ENCODE measurements around the gene ETV7.
"Not testable (repeated sequence)": the region's sequence is repeated elsewhere in the genome, so short reads cannot be mapped to it uniquely, and the experiment has no call there.

The ETV7 gene

DNA sequence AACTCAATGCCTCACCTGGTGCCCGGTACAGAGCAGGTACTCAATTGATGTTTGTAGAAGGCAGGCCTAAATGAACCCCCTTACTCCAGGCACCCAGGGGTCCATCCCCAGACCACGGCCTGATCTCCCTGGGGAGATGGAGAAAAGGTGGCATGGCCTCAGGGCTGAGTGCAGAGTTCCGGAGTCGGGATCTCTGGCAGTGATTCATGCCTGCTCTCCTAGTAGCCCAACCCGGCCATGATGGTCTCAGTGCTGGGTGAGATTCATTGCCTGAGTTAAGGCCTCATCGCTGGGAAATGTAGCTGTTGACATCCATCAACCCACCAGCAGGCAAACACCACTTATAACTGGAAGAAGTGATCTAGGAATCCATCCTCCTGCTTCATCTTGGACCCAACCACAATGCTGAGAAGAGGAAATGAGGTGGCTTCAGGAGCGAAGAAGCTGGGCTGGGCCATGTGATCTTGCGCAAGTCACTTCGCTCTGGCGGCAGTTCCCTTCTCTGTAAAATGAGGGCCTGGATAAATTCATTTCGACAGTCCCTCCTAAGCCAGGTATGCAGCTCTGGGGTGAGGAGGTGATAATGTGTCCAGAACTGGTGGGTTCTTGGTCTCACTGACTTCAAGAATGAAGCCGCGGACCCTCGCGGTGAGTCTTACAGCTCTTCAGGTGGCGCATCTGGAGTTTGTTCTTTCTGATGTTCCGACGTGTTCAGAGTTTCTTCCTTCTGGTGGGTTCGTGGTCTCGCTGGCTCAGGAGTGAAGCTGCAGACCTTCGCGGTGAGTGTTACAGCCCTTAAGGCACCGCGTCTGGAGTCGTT lies 24.7 kb downstream of the ETV7 start:
- no peak for DNase-seq

DNA sequence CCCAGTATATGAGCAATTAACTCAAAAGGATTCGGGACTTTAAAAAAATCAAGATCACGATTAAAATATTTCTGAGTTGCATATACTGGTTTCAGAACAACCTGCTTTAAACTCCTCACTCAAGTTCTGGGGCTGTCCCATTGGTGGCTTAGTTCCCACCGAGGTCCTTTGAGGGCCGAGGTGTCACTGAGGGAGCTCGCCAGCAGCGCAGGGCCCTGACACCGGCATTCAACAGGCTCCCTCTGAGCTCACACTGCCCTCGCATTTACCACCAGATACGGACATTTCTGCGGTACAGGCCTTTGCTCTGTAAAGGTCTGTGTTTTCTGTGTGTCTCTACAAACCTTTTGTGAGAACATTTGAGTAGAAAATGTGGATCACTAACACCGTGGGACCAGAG lies 26.4 kb downstream of the ETV7 start:
- DNase-seq = no peak

DNA sequence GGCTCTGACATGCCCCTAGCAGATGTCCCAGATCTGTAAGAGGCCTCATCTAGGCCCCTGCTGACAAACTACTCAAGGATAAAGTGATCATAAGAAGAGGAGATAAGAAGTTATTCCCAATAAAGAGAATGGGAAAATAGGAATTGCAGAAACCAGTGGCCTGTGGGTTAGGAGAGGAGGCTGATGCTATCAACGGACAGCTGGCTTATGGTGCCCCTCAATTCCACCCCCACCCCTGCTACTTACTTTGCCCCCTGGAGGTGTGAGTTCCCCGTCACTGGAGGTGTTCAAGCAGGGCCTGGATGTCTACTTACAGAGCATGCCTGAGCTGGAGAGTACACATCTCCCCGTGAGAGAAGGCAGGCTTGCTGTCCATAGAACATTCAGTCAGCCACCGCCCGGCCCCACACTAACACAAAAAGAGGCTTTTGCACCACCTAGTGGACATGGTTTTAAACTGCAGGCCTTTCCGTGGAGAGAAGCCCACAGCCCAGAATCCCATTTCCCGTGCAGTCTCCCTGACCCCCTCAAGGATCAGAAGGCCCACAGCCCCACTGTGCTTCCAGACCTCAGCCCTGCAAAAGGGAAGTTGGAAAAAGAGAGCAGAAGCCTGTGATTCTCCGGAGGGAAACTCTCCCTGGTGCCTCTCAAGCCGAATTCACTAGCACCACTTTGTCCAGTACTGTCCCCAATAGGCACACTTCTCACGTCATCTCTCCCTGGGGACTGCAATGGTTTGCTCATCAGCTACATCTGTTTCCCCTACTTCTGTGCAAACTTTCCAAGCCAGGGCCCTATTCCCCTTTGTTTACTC lies 27.0 kb downstream of the ETV7 start:
- DNase-seq = peak; percentile 70 to 73

DNA sequence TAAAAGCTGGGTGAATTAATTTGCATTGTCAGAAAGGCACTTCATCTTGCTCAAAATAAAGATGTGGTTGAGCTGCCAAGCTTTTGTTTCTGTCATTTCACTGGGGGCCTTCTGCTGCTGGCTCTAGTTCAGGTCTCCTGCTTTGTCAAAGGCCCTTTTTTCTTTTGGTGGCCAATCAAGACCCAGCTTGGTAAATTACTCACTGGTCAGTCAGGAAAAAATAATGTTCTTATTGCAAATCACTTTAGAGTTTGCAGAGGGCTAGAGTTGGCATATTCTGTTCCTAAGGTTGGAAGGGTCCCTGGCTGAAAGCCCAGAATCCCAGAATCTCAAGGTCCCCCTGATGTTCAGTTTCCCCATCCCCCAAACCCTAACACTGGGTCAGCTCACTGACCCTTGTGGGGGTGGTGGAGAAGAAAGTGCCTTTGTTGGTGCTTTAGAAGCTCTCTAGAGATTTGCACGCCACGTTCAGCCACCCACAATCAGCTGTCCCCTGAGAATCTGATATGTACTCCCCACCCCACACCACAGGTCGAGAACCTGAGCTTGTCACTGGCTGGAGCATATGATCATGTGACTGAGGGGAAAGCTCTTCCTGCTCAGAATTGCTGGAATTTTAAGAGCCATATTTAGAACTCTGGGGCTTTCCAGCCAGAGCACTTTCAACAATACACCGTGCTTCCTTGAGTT lies 29.1 kb downstream of the ETV7 start:
- no peak for DNase-seq

DNA sequence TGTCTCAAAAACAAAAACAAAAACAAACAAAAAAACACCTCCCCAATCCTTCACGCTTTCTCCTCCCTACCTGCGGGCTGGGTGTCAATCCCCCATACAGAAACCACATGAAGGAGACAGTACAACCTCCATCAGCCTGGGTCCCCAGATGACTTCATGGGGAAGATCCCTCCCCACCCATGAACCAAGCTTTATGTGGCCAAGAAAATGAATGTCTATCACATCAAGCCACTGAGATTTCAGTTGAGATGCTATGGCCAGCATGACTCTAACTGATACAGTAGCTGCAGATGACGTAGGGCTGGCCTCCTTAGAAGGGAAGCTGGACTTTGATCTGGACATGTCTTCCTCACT lies 29.6 kb downstream of the ETV7 start:
- no peak for DNase-seq

DNA sequence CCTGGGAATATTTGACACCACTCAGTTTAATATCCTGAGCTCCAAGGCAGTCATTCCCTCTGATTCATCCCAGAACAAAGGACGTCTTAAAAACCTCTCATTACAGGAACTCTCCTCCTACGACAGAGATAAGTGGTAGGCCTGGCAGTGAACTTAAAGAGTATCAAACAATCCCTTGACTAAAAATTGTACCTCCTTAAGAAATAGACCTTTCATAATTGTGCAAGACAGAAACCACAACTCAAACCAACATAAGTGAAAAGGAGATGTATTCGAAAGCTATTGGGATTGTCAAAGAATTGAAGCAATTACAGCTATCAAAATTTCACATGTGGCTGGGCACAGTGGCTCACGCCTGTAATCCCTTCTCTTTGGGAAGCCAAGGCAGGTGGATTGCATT lies 31.6 kb downstream of the ETV7 start:
- no peak for DNase-seq

DNA sequence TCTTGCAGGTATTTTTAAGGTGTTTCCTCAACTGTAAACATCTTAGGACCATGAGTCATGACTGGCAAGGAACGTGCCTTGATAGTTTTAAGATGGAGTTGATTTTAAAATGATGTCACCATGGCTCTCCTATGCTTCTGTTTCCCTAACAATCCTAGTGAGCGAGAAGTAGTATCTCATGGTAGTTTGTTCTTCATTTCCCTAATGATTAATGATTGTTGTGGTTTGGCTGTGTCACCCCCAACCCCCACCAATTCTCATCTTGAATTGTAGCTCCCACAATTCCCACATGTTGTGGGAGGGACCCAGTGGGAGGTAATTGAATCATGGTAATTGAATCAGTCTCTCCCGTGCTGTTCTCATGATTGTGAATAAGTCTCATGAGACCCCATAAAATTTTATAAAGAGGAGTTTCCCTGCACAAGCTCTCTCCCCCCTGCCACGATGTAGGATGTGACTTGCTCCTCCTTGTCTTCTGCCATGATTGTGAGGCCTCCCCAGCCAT lies 34.0 kb downstream of the ETV7 start:
- DNase-seq = no peak

DNA sequence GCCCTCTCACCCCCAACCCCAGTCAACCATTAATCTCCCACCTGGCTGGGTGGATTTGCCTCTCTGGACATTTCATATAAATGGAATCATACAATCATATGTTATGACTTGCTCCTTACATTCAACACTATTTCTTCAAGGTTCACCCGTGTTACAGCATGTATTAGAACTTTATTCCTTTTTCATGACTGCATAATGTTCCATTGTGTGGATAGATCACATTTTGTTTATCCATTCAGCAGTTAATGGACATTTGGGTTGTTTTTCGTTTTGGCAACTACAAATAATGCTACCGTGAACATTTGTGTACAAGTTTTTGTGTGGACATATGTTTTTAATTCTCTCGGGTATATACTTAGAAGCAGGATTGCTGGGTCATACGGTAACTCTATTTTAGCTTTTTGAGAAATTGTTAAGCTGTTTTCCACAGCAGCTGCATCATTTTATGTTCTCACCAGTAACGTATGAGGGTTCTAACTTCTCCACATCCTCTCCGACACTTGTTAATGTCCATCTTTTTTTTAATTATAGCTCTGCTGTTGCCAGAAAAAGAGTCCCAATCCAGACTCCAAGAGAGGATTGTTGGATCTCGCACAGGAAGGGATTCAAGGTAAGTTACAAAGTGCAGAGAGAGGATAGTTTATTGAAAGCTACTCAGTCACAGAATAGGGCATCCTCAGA lies 34.9 kb downstream of the ETV7 start:
- no peak for DNase-seq

DNA sequence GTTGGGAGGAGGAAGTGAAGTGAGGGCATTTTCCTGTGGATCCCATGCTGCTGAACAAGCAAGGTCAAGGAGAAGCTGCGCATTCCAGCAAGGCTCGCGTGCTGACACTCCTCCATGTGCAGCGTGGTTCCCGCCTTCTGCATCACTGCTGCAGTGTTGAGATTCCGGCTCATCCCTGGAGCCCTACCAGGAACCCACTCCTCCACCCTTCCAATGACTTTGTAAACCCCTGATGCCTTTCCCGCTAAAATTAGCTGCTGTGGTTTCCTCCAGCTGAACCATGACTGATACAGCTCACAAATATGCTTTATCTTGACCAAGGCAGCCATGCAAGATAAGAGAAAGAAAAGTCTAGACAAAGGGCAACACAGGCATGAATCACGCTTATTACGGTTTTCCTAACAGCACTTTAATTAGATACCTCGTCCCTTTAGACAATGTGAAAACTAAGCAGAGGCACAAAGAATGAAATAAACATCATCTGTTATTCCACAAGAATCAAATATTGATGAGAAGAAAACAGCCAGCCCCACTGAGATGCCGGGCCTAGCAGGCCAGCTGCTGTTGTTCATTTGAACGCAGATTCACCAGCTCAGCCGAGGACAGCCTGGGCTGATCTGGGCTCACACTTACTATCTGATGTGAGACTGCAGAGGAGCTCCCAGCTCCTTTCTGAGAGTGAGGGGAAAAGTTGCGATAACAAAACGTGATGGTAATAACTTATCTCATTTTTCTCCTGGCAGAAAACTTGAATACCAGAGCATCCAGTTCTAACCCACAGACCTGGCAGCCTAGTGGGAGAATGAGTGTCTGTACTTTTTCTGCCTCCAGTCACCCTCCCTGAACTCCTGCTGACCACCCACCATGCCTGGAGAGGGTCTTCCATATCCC lies 36.5 kb downstream of the ETV7 start:
- no peak for DNase-seq

DNA sequence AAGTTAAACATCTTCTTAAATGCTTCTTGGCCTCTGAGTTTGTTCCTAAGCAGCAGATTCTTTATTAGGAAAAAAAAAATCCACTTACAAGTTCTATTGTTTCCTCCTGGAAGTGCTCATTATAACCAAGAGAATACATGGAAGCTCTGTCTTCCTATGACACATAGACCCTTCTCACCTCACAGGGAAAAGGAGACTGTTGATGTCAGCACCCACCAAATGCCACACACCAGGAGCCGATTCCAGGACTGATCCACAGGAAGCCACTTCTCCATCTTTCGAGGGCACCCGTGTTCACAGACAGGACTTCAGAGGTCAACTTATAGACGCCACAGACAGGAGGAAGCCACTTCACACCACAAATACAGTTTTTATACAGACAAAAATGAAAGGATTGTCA lies 37.4 kb downstream of the ETV7 start:
- DNase-seq = no peak

DNA sequence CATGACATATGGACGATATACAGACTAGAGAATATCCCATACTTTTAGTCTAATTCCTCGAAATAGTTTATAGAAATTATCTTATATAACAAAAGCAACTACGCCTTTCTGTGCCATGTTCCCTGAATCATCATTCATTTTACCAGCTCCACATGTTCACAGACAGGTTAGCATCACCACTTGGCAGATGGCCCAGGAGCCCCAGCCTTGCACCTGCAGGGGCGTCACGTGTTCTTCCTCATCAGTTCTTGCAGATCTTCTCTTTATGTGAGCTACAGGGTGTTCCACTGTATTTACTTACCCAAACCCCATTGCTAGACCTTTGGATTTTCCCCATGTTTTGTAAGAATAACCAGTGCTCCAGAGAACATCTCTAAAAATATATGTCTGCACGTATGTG lies 38.2 kb downstream of the ETV7 start:
- no peak for DNase-seq

DNA sequence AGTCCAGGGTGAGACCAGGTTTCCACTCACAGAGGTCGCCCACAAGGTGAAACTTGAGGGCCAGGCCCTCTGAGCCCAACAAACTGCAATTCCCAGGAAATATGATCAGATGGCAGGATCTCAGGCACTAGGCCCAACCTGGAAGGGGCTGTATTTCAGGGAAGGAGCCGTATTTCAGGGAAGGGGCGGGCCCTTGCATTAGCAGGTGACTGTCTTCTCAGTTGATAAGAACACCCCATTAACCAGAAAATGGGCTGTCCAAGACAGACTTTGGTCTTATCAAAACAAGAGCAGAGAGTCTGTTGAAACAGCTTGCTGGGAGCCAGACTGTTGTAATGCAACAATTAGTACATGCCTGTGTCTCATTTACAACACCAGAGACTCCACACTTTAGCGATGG lies 39.8 kb downstream of the ETV7 start:
- no peak for DNase-seq

DNA sequence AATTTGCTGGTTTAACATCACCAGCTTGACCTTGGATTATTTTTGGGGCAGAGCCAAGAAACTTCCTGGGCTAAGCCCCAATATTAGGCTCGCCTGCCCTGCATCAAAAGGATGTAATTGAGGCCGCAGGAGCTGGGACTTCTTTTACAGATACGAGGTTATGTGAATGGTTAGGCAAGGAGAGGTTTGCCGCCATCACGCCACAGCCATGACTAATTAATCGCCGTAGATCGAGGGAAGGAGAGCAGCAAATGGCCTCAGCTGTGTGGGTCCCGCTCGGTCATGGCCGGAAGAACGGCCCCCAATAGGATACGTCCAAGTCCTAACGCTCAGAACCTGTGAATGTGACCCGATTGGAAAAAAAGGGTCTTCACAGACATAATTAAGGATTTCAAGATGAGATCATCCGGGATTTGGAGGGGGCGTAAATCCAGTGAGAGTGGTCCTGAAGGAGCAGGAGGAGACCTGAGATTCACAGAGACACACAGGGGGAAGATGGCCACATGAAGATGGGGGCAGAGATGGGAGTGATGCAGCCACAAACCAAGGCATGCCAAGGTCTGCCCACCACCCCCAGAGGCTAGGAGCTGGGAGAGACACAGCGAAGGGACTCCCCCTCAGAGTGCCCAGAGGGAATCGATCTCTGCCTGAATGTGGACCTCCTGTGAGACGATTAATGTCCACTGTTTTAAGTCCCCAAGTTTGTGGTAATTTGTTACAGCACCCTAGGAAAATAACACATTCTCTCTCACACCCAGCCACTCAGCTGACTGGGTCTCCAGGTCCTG lies 40.8 kb downstream of the ETV7 start:
- no peak for DNase-seq

DNA sequence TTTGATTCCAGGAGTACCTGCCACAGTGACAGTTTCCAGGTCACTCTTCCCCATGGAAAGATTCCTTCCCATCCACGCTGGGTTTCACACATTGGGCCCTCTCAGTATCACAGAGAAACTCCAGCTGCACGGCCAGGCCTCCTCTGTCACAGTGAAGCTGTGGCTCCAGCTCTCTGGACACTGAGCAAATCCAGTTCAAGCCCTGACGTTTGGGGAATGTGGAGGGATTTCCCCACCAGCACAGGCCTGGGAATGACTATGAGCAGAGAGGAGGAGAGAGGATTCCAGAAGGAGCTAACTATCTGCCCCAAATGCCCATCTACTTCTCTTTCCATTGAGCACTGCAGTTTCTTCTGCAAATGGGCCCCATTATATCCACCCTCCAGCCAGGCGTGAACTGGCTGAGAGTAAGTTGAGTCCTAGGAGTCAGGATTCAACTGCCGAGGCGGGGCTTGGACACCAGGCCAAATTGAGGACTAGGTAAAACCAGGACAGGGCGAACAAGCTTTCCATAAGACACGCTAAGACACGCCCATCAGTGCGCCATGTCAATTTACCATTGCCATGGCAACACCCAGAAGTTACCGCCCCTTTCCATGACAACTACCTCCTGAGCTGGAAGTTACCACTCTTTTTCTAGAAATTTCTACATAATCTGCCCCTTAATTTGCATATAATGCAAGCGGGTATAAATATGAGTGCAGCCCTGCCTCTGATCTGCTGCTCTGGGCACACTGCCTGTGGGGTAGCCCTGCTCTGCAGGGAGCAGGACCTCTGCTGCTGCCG lies 41.6 kb downstream of the ETV7 start:
- no peak for DNase-seq

DNA sequence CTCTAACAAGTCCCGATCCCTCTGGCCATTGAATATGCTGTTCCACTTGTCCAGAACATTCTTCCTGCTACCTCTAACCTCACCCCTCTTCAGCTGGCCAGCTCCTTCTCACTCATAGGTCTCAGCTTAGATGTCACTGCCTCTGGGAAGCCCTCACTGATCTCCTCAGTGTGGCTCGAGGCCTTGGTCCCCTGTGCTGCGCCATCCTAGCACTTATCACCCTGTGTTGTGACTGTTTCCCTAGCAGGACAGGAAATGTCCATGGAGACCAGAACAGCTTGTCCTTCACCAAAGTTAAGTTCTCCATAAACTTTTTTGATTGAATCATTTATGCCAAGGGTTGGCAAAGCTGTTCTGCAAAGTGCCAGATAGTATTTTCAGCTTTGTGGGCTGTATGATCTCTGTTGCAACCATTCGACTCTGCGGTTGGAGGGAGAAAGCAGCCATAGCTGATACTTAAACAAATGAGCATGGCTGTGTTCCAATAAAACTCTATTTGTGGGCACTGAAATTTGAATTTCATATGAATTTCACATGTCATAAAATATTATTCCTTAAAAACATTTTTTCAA lies 44.3 kb downstream of the ETV7 start:
- no peak for DNase-seq

DNA sequence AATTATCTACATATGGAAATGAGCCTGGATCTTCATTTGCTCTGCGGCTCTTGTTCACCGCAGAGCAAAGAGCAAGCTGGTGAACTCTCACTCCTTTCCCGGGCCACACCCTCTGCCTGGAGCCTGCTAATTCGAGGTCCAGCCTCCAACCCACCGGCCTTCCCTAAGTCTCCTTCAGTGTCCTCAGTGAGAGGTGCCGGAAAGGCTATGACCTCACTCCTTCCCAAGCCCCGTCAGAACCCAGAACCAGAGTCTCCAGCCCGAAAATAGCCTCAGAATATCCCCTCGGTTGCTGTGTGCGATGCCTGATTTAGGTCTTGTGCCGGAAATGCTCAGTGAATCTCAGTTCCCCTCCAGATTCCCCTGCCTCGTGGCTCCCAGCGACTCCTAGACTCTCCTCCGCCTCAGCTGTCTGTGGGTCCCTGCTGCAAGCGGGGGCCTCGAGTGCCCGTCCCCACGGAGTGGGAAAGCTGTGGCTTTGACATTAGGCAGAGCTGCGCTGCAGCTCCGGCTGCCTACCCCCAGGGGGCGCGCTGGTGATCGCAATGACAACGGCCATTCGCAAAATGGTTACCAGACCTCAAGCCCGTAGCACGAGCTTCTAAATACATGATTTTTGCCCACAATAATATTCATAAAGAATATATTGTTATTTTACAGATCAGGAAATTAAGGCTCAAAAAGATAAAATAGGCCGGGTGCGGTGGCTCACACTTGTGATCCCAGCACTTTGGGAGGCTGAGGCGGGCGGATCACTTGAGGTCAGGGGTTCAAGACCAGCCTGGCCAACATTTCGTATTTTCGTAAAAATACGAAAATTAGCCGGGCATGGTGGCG lies 46.6 kb downstream of the ETV7 start:
- DNase-seq = peak; percentile 83 to 85

DNA sequence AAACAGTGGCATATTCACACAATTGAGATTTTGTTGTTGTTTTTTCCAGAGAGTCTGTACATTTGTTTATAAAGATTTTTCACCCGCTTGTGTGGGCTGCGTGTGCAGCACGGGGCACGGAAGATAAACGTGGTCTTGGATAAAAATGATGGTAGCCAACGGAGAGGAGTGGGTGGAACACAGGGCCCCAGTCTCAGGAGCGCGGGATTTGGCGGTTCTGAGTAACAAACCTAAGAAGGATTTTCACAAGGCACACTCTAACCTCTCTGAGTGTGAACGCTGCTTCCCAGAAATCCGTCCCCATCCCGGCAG lies 47.2 kb downstream of the ETV7 start:
- DNase-seq = no peak

DNA sequence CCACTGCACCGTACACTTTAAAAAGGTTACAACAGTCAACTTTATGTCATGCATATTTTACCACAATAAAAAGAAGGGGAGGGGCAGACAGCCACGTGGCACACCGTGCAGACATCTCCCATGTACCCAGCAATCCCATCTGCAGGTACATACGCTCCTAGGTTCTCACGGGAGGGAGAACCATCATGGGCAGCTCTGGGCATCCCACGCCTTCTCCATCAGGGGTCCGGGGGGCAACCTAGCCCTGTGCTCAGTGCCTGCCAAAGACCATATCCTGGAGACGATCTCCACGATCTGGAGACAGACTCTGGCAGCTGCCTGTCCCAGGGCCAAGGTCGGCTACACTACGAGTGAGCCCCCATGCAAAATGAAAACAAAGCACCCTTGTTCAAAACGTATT lies 48.3 kb downstream of the ETV7 start:
- no peak for DNase-seq

DNA sequence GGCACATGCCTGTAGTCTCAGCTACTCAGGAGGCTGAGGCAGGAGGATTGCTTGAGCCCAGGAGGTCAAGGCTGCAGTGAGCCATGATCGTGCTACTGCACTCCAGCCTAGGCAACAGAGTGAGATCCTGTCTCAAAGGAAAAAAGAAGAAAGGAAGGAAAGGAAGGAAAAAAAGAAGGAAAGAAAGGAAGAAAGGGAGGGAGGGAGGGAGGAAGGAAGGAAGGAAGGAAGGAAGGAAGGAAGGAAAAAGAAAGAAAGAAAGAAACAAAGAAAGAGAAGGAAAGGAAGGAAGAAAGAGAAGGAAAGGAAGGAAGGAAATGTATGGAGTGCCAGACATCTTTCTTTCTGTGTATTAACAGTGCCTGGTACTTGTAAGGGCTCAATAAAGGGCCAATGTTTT lies 49.2 kb downstream of the ETV7 start:
- not testable (repeated sequence) for DNase-seq
